PC-9 (cell line): ENCODE results near the gene MOB3B.

Experiments used
- CTCF ChIP-seq: fragments of 200-600 bp; sonication (generic); conservative IDR thresholded peaks from 2 replicates; pipeline ENCODE4 v1.6.1; 2017; ENCODE audit warnings: mixed run types, antibody characterized with exemption, mild to moderate bottlenecking, moderate library complexity
- EZH2 ChIP-seq: fragments of 200-600 bp; sonication (generic); IDR thresholded peaks from 2 replicates; pipeline ENCODE4 v1.8.0; 2017; ENCODE audit warnings: antibody characterized with exemption, low read depth

DNA sequence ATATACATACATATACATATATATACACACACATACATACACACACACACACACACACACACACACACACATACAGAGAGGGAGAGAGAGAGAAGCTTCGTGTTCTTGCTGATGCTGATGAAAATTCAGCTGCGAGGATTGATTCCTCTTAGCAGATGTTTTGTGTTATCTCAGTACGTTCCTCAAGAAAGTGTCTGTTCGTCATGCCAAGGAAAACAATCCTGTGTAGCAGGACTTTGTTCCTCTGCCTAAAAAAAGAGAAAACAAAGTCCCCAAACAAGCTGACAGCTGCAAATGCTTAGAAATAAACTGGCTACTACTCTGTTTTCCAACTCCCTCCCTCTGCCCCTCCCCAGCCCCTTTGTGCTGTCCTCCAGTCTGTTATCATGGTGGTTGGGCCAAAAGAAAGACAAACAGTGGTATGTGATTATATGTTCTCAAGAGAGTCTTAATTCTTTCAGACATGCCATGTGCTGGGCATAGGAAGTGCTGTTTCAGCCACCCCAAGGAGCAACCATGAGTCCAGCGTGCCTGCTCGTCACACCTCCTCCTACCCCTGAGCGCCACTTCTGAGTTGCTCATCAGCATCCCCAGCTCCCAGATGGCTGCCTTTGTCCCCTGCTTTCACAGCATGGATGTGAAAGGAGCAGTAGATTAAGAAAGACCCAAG is 161.2 kb downstream of the MOB3B start:
- no peak for TF ChIP-seq CTCF
- TF ChIP-seq EZH2: no peak
